Right ventricle myocardium superior (tissue), 1 donor: Measurements from ENCODE around the gene VPS13D. TPM values are rescaled to one million over a fixed set of nuclear protein-coding genes. Genes with fewer than 3 reads are reported as not detected.

Experiments used
- ATAC-seq: fragments of 200-7000 bp; cut with Tn5 transposase; one replicate; pipeline ENCODE4 v1.9.1; 2020; ENCODE audit warnings: mild to moderate bottlenecking; ENCODE audit not compliant: poor library complexity
- DNase-seq: peaks from one replicate; pipeline ENCODE4 v3.0.0-alpha.2; 2020
- intact Hi-C: fragments of 100-400 bp; cut with DNase I; formaldehyde crosslinking; loops from one replicate; pipeline ENCODE4 v1.11.2; 2022
- total RNA-seq: library from RNA; stranded (reverse); fragmentation: NEBNext Ultra II Directional; extraction: Animal tissue kit (Norgen Biotek cat#: 25700); gene quantifications from one replicate; pipeline ENCODE4 v1.2.1, GENCODE V29; 2021
- donor health status: DM: no; HTN: yes; CAD: no; lungs with severe emphysema.

The VPS13D gene
- total RNA-seq, 1 donor from 2014 or later, result 63.3 TPM

GRCh38 chr1:12405325-12406210 lies 175.7 kb downstream of the VPS13D start:
- intact Hi-C loops, result loop anchor here (5.0 to 10.0 kb wide), 2 partner anchors 212 to 249 kb away; partner anchors contain the start of gene DHRS3
- DNase-seq, result no peak
- ATAC-seq, result no peak

GRCh38 chr1:12406211-12407021 lies 176.6 kb downstream of the VPS13D start:
- no peak for DNase-seq
- intact Hi-C loops, result loop anchor here (5.0 to 10.0 kb wide), 2 partner anchors 211 to 248 kb away; partner anchors contain the start of gene DHRS3
- ATAC-seq, result peak; percentile 73

- no peak for DNase-seq
- intact Hi-C loops, result loop anchor here (5.0 to 10.0 kb wide), 2 partner anchors 210 to 247 kb away; partner anchors contain the start of gene DHRS3
- peak; percentile 69 for ATAC-seq
Measured at GRCh38 chr1:12407050-12407961, 177.5 kb downstream of the VPS13D start.

GRCh38 chr1:12407962-12408454 lies 178.2 kb downstream of the VPS13D start:
- intact Hi-C loops, result loop anchor here (5.0 to 10.0 kb wide), 2 partner anchors 209 to 247 kb away; partner anchors contain the start of gene DHRS3
- no peak for ATAC-seq

GRCh38 chr1:12408662-12409061 lies 178.8 kb downstream of the VPS13D start:
- ATAC-seq (no peak), DNase-seq (no peak)
- intact Hi-C loops, result loop anchor here (5.0 to 10.0 kb wide), 2 partner anchors 209 to 246 kb away; partner anchors contain the start of gene DHRS3

More at GRCh38 chr1:12407962-12408454, 178.2 kb downstream of the VPS13D start:
- no peak for DNase-seq

GRCh38 chr1:12409681-12410080 lies 179.9 kb downstream of the VPS13D start:
- no peak for ATAC-seq
- DNase-seq, result no peak
- intact Hi-C loops, result loop anchor here (5.0 to 10.0 kb wide), 2 partner anchors 208 to 245 kb away; partner anchors contain the start of gene DHRS3

- ATAC-seq (no peak), DNase-seq (no peak)
- intact Hi-C loops, result no loop called here
Measured at GRCh38 chr1:12410351-12410750, 180.5 kb downstream of the VPS13D start.

GRCh38 chr1:12411098-12411497 lies 181.3 kb downstream of the VPS13D start:
- DNase-seq, result no peak
- ATAC-seq, result no peak
- intact Hi-C loops, result no loop called here

- ATAC-seq, result no peak
- intact Hi-C loops, result no loop called here
Measured at GRCh38 chr1:12411747-12412146, 181.9 kb downstream of the VPS13D start.

GRCh38 chr1:12412439-12412838 lies 182.6 kb downstream of the VPS13D start:
- DNase-seq, result no peak
- intact Hi-C loops, result no loop called here
- ATAC-seq, result no peak

More at GRCh38 chr1:12411747-12412146, 181.9 kb downstream of the VPS13D start:
- DNase-seq, result no peak

- intact Hi-C loops, result no loop called here
- DNase-seq (no peak), ATAC-seq (no peak)
Measured at GRCh38 chr1:12413664-12414410, 184.0 kb downstream of the VPS13D start.

- intact Hi-C loops, result no loop called here
- DNase-seq (no peak), ATAC-seq (no peak)
Measured at GRCh38 chr1:12414444-12415018, 184.7 kb downstream of the VPS13D start.

GRCh38 chr1:12415038-12415466 lies 185.2 kb downstream of the VPS13D start:
- intact Hi-C loops, result no loop called here
- DNase-seq (no peak), ATAC-seq (no peak)

- DNase-seq, result no peak
- intact Hi-C loops, result no loop called here
- ATAC-seq, result no peak
Measured at GRCh38 chr1:12416101-12416500, 186.3 kb downstream of the VPS13D start.

- no peak for DNase-seq
- intact Hi-C loops, result no loop called here
- ATAC-seq, result no peak
Measured at GRCh38 chr1:12416744-12417143, 186.9 kb downstream of the VPS13D start.

GRCh38 chr1:12417389-12417788 lies 187.6 kb downstream of the VPS13D start:
- intact Hi-C loops, result no loop called here
- ATAC-seq (no peak), DNase-seq (no peak)

GRCh38 chr1:12420171-12420570 lies 190.3 kb downstream of the VPS13D start:
- no peak for DNase-seq
- ATAC-seq, result no peak
- intact Hi-C loops, result no loop called here
